Osteoblast (primary cell): ENCODE data around the gene SS18L1. TPM values are rescaled to one million over a fixed set of nuclear protein-coding genes. Genes with fewer than 3 reads are reported as not detected.
A peak's percentile ranks its signal among the peaks of the same experiment; 100 is the strongest.

Source experiments
- DNase-seq: peaks from one replicate; pipeline ENCODE4 v3.0.0; 2011; ENCODE audit warnings: low spot score, mixed read lengths; ENCODE audit not compliant: insufficient read length; ENCODE audit errors: missing footprints
- H2AFZ ChIP-seq: 2 replicates; pipeline ENCODE4 v1.6.0; 2011; ENCODE audit warnings: mild to moderate bottlenecking, low read length
- H3K27ac ChIP-seq: 2 replicates; pipeline ENCODE4 v1.5.1; 2011; ENCODE audit warnings: mild to moderate bottlenecking, low read depth, low read length, moderate library complexity
- H3K27me3 ChIP-seq: 2 replicates; pipeline ENCODE4 v1.6.0; 2012; ENCODE audit warnings: mild to moderate bottlenecking, control low read depth, inconsistent platforms, low read length, moderate library complexity; ENCODE audit not compliant: insufficient read depth
- H3K36me3 ChIP-seq: 2 replicates; pipeline ENCODE4 v1.5.1; 2011; ENCODE audit warnings: mild to moderate bottlenecking, low read length, control low read depth, moderate library complexity; ENCODE audit not compliant: insufficient read depth
- H3K4me1 ChIP-seq: 2 replicates; pipeline ENCODE4 v1.5.1; 2011; ENCODE audit warnings: mild to moderate bottlenecking, low read length, control low read depth, moderate library complexity; ENCODE audit not compliant: insufficient read depth
- H3K4me2 ChIP-seq: 2 replicates; pipeline ENCODE4 v1.6.0; 2011; ENCODE audit warnings: mild to moderate bottlenecking, low read length; ENCODE audit not compliant: insufficient read depth
- H3K4me3 ChIP-seq: fragments of 200-600 bp; sonication (generic); 3 replicates; pipeline ENCODE4 v1.5.1; 2012; ENCODE audit warnings: mild to moderate bottlenecking, low read length, inconsistent platforms; ENCODE audit not compliant: insufficient read depth
- H3K79me2 ChIP-seq: 2 replicates; pipeline ENCODE4 v1.6.0; 2012; ENCODE audit warnings: mild to moderate bottlenecking, low read length, control low read depth, inconsistent platforms; ENCODE audit not compliant: insufficient read depth
- H3K9me3 ChIP-seq: 2 replicates; pipeline ENCODE4 v1.5.1; 2011; ENCODE audit warnings: low read depth, low read length, control low read depth
- H4K20me1 ChIP-seq: 2 replicates; pipeline ENCODE4 v1.6.0; 2012; ENCODE audit warnings: mild to moderate bottlenecking, low read length, control low read depth; ENCODE audit not compliant: insufficient read depth
- total RNA-seq: library from RNA; depleted of rRNA; stranded (reverse); fragments of >200 nt; gene quantifications from 2 replicates; pipeline ENCODE4 v1.2.3, GENCODE V29; 2012
- TF ChIP-seq, protein P1 (sequence below): IDR thresholded peaks from 2 replicates; pipeline ENCODE4 v1.5.1; 2011; ENCODE audit warnings: mild to moderate bottlenecking, low read depth, low read length, moderate library complexity; ENCODE audit errors: extremely low read depth

Gene SS18L1
- total RNA-seq, 1 donor: 12.7 TPM

DNA sequence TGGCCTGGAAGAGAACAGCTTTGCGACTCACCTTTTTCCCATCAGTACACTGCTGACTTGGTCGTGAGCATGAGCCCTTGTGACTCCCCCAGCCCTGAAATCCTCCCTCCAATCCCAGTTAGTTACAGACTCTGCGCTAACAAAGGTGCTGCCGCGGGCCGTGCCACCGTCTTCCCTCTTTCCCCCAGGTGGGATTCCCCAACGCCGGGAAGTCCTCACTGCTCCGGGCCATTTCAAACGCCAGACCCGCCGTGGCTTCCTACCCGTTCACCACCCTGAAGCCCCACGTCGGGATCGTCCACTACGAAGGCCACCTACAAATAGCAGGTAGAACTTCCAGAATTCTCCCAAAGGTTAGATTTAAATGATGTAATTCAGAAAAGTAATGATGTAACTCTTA lies 55.4 kb downstream of the SS18L1 start:
- Histone ChIP-seq H2AFZ (no peak overlapping the region), H3K4me1 (peaks cover 18% of the 10 kb centered on the region), H4K20me1 (peaks cover 17% of the 10 kb centered on the region), H3K36me3 (peaks cover 51% of the 10 kb centered on the region), H3K79me2 (peaks cover 14% of the 10 kb centered on the region), H3K27ac (no peak overlapping the region), H3K4me3 (no peak overlapping the region), H3K4me2 (no peak overlapping the region), H3K27me3 (no peaks in the 10 kb centered on the region), H3K9me3 (no peaks in the 10 kb centered on the region)
- TF ChIP-seq, protein P1, sequence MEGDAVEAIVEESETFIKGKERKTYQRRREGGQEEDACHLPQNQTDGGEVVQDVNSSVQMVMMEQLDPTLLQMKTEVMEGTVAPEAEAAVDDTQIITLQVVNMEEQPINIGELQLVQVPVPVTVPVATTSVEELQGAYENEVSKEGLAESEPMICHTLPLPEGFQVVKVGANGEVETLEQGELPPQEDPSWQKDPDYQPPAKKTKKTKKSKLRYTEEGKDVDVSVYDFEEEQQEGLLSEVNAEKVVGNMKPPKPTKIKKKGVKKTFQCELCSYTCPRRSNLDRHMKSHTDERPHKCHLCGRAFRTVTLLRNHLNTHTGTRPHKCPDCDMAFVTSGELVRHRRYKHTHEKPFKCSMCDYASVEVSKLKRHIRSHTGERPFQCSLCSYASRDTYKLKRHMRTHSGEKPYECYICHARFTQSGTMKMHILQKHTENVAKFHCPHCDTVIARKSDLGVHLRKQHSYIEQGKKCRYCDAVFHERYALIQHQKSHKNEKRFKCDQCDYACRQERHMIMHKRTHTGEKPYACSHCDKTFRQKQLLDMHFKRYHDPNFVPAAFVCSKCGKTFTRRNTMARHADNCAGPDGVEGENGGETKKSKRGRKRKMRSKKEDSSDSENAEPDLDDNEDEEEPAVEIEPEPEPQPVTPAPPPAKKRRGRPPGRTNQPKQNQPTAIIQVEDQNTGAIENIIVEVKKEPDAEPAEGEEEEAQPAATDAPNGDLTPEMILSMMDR: no peak
- peak; percentile 74 for DNase-seq

DNA sequence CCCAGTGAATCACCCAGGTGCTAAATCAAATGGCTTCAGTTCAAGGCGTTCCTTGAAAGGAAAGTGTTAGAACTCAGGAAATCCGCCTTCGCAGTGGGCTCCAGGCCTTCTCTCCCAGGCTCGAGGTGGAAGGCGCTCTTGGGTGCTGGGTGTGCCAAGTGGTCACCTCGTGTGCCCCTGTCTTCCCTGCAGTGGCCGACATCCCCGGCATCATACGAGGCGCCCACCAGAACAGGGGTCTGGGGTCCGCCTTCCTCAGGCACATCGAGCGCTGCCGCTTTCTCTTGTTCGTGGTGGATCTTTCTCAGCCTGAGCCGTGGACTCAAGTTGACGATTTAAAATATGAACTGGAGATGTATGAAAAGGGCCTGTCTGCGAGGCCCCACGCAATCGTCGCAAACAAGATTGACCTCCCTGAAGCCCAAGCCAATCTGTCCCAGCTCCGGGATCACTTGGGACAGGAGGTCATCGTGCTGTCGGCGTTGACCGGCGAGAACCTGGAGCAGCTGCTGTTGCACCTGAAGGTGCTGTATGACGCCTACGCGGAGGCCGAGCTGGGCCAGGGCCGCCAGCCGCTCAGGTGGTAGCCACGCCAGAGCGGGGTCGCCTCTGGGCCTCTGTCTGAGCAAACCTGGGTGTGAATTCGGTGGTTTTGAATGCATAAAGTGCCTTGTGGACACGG lies 57.1 kb downstream of the SS18L1 start:
- H3K27ac ChIP-seq: no peak overlapping the region

DNA sequence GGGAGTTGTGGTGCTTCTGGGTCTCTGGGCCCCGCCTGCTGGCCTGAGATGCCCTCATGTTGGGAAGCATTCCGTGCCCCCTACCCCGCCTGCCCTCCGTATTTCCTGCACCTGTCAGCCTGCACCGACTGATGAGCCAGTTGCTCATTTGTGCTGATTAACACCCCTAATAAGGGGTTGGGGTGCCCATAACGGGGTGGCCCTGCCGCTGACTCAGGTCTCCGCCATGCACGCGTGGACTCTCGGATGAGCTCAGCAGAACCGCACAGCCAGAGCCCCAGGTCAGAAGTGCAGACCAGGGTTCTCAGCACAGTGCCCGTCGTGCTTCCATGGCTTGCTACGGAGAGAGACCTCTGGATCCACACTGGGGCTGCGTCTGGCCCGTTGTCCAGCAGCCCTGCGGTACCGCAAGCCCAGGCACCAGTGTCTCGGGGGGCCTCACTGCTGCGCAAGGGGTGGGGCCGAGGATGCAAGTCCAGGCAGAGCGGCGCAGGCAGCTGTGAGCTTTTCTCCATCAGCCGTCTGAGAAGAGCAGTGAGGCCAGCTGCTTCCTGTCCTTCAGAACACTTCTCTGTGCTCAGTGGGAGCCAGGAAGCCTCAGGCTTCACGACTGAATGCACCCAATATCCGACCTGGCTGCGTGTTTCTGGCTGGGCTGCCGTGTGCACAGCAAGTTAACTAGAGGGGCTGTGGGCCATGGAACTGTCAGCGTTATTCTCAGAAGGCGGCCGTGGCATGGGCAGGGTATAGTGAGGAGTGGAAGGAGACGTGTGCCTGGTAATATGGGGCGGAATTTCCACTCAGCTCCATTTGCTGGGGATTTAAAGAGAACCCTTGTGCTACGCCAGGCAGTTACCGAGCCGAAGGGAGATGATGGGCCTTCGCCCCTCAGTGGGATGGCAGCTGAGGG lies 57.9 kb downstream of the SS18L1 start:
- Histone ChIP-seq H3K79me2 (no peaks in the 10 kb centered on the region), H3K27ac (no peak overlapping the region), H3K4me1 (peaks cover 16% of the 10 kb centered on the region), H4K20me1 (peaks cover 14% of the 10 kb centered on the region), H3K4me2 (no peak overlapping the region), H3K4me3 (no peak overlapping the region), H3K36me3 (peaks cover 37% of the 10 kb centered on the region), H3K27me3 (no peaks in the 10 kb centered on the region), H3K9me3 (no peaks in the 10 kb centered on the region), H2AFZ (no peak overlapping the region)
- peak; percentile 44 for DNase-seq
- TF ChIP-seq, protein P1: no peak

More for the DNA sequence above, 57.1 kb downstream of the SS18L1 start:
- Histone ChIP-seq H4K20me1 (peaks cover 14% of the 10 kb centered on the region), H3K4me1 (peaks cover 16% of the 10 kb centered on the region), H3K79me2 (peaks cover 4% of the 10 kb centered on the region), H3K36me3 (peaks cover 45% of the 10 kb centered on the region), H2AFZ (no peak overlapping the region), H3K4me3 (no peak overlapping the region), H3K9me3 (no peaks in the 10 kb centered on the region), H3K27me3 (no peaks in the 10 kb centered on the region), H3K4me2 (no peak overlapping the region)
- TF ChIP-seq, protein P1: no peak
- peak; percentile 76 for DNase-seq

DNA sequence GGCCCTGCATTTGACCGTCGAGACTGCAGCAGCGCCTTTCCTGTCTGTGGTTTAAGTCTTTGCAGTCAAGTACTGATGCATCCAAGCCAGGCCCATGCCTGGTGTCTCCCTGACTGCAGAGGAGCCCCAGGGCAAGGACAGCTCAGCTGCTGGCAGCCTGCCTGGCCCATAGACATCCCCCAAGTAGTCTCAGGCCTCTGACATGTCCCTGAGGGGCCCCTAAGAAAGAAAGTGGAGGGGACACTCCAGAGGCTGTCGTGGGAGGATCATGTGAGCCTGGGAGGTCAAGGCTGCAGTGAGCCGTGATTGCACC lies 58.5 kb downstream of the SS18L1 start:
- peaks cover 36% of the 10 kb centered on the region for H3K36me3 ChIP-seq
- H3K4me2 ChIP-seq: no peak overlapping the region
- peaks cover 16% of the 10 kb centered on the region for H3K4me1 ChIP-seq
- no peaks in the 10 kb centered on the region for H3K9me3 ChIP-seq
- H3K27ac ChIP-seq: no peak overlapping the region
- peak; percentile 94 for DNase-seq
- no peaks in the 10 kb centered on the region for H3K79me2 ChIP-seq
- no peak overlapping the region for H2AFZ ChIP-seq
- peaks cover 14% of the 10 kb centered on the region for H4K20me1 ChIP-seq
- H3K27me3 ChIP-seq: no peaks in the 10 kb centered on the region
- no peak overlapping the region for H3K4me3 ChIP-seq
- TF ChIP-seq, protein P1: no peak
